Measurements from ENCODE around the gene RUNDC3A. TPM values are rescaled to one million over a fixed set of nuclear protein-coding genes. Genes with fewer than 3 reads are reported as not detected.

Gene RUNDC3A
- total and polyA plus RNA-seq, 2 of the 8 experiments (the other 6 are each of a cell fraction or from before 2014, with no cell fraction given) = 6.4 to 13.8 TPM

DNA sequence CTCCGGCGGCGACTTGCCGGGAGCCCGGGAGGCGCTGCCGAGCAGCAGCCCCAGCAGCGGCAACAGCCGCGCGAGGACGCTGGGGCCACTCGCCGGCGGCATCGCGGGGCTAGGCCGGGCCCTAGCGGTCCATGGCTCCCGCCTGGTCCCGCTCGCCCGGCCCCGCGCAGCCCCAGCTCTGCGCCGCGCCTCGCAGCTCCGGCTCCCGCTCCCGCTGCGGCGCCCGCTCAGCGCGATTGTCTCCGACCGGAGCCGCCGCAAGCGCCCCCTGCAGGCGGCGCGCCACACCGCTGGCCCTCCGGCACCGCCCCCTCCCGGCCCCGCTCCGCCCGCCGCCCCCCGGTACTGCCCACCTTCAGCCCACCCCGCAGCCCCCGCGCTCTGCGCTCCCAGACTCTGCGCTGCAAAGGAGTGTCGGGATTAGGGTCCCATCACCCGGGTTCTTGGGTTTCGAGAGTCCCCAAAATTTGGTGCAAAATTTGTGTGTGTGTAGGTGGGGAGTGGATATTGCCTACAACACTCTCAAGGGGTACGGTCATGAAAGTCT lies 55.3 kb downstream of the RUNDC3A start, which contains the start of gene FAM171A2 (continued):
- TF ChIP-seq EGR1 (IDR thresholded peaks at IDR 0.05; ENCODE audit: borderline replicate concordance, low read depth, low read length) (no peak), JUN (IDR thresholded peaks at IDR 0.05; ENCODE audit: low read depth, low read length) (no peak), CREB1 (IDR thresholded peaks at IDR 0.05) (peak; percentile 31; the same call in 1 of the 2 replicates), SAP30 (IDR thresholded peaks at IDR 0.05; ENCODE audit: insufficient read depth, insufficient replicate concordance, low read length) (no peak), SIRT6 (IDR thresholded peaks at IDR 0.05; ENCODE audit: low read length) (no peak), RBBP5 (IDR thresholded peaks at IDR 0.05; ENCODE audit: borderline replicate concordance, low read depth, low read length) (no peak), TEAD4 (IDR thresholded peaks at IDR 0.05; ENCODE audit: low read depth, low read length) (no peak), CTBP2 (IDR thresholded peaks at IDR 0.05; ENCODE audit: borderline replicate concordance, insufficient read depth, insufficient read length, low read length) (no peak), TCF12 (IDR thresholded peaks at IDR 0.05; ENCODE audit: low read depth, low read length) (peak; percentile 63; the same call in 1 of the 2 replicates), RXRA (IDR thresholded peaks at IDR 0.05; ENCODE audit: insufficient read depth, low read depth, low read length) (no peak), BRCA1 (IDR thresholded peaks at IDR 0.05; ENCODE audit: low read depth, low read length) (no peak), NANOG (IDR thresholded peaks at IDR 0.05; ENCODE audit: insufficient read depth, low read depth, low read length, poor library complexity, severe bottlenecking) (peak; percentile 56), NRF1 (IDR thresholded peaks at IDR 0.05; ENCODE audit: low read depth, low read length) (no peak), KDM1A (IDR thresholded peaks at IDR 0.05; ENCODE audit: borderline replicate concordance, low read length) (no peak), KDM4A (IDR thresholded peaks at IDR 0.05; ENCODE audit: low read depth, low read length, severe bottlenecking) (no peak), BCL11A (IDR thresholded peaks at IDR 0.05; ENCODE audit: low read depth in 2 of 2, low read length in 2 of 2) (no peak), SP2 (IDR thresholded peaks at IDR 0.05; ENCODE audit: low read length) (no peak), CHD1 (IDR thresholded peaks at IDR 0.05; ENCODE audit: low read depth, low read length) (no peak), POLR2A (IDR thresholded peaks at IDR 0.05; ENCODE audit: control extremely low read depth in 1 of 2, low read depth in 2 of 2, low read length in 2 of 2) (peak; percentile 43 to 44; a peak in 2 of 3 replicates), ASH2L (IDR thresholded peaks at IDR 0.05; ENCODE audit: low read length) (no peak)
- TF ChIP-seq, protein P1, sequence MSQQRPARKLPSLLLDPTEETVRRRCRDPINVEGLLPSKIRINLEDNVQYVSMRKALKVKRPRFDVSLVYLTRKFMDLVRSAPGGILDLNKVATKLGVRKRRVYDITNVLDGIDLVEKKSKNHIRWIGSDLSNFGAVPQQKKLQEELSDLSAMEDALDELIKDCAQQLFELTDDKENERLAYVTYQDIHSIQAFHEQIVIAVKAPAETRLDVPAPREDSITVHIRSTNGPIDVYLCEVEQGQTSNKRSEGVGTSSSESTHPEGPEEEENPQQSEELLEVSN (IDR thresholded peaks at IDR 0.05) = no peak
- TF ChIP-seq, protein P2, sequence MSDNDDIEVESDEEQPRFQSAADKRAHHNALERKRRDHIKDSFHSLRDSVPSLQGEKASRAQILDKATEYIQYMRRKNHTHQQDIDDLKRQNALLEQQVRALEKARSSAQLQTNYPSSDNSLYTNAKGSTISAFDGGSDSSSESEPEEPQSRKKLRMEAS (IDR thresholded peaks at IDR 0.05) = no peak
- TF ChIP-seq, protein P3, sequence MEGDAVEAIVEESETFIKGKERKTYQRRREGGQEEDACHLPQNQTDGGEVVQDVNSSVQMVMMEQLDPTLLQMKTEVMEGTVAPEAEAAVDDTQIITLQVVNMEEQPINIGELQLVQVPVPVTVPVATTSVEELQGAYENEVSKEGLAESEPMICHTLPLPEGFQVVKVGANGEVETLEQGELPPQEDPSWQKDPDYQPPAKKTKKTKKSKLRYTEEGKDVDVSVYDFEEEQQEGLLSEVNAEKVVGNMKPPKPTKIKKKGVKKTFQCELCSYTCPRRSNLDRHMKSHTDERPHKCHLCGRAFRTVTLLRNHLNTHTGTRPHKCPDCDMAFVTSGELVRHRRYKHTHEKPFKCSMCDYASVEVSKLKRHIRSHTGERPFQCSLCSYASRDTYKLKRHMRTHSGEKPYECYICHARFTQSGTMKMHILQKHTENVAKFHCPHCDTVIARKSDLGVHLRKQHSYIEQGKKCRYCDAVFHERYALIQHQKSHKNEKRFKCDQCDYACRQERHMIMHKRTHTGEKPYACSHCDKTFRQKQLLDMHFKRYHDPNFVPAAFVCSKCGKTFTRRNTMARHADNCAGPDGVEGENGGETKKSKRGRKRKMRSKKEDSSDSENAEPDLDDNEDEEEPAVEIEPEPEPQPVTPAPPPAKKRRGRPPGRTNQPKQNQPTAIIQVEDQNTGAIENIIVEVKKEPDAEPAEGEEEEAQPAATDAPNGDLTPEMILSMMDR (IDR thresholded peaks at IDR 0.05; ENCODE audit: control extremely low read depth in 1 of 3, insufficient read depth in 1 of 3, low read depth in 1 of 3, low read length in 3 of 3) = peak; percentile 60 to 87 (median 84)
